Transverse colon (tissue), 4 donors: Measurements from ENCODE around the gene KAZN. TPM values are rescaled to one million over a fixed set of nuclear protein-coding genes. Genes with fewer than 3 reads are reported as not detected.

Experiments
- DNase-seq: peaks from one replicate; pipeline ENCODE4 v3.0.0-alpha.2; 2019
- H3K27ac ChIP-seq, 4 donors: fragments of 200-600 bp; sonication (generic); 2 replicates each; pipeline ENCODE4 v1.5.1; 2016 to 2018; ENCODE audit warnings: inconsistent platforms in 4 of 4
- H3K27me3 ChIP-seq: fragments of 200-600 bp; sonication (generic); 2 replicates; pipeline ENCODE4 v1.5.1; 2017; ENCODE audit warnings: inconsistent platforms
- H3K36me3 ChIP-seq, 4 donors: fragments of 200-600 bp; sonication (generic); 2 replicates each; pipeline ENCODE4 v1.5.1; 2017 to 2019; ENCODE audit warnings: inconsistent platforms in 4 of 4
- H3K4me1 ChIP-seq, 4 donors: fragments of 200-600 bp; sonication (generic); 2 replicates each; pipeline ENCODE4 v1.5.1; 2017 to 2020; ENCODE audit warnings: inconsistent platforms in 4 of 4
- H3K4me3 ChIP-seq, 4 donors: fragments of 200-600 bp; sonication (generic); 1 replicate in 1 of 4; 2 replicates in 3 of 4; pipeline versions ENCODE4 v1.5.1 to v1.6.1; 2017 to 2019; ENCODE audit warnings: inconsistent platforms in 4 of 4
- H3K9me3 ChIP-seq, 2 donors: fragments of 200-600 bp; sonication (generic); 2 replicates each; pipeline ENCODE4 v1.5.1; 2017 to 2019; ENCODE audit warnings: inconsistent platforms in 2 of 2
- CTCF ChIP-seq, 5 experiments: fragments of 200-600 bp in 3 of 5; fragments of 450-650 bp in 2 of 5; sonication (generic) in 3 of 5; IDR thresholded peaks; 1 replicate in 2 of 5; 2 replicates in 3 of 5; pipeline ENCODE4 v1.5.1; 2016 to 2017; ENCODE audit warnings: antibody characterized with exemption in 5 of 5, inconsistent platforms in 3 of 5, mild to moderate bottlenecking in 2 of 5, moderate library complexity in 1 of 5
- EP300 ChIP-seq: sonication (generic); formaldehyde crosslinking; IDR thresholded peaks from one replicate; pipeline ENCODE4 v1.6.1; 2017; ENCODE audit warnings: antibody characterized with exemption, low read depth
- POLR2A ChIP-seq: fragments of 450-650 bp; IDR thresholded peaks from one replicate; pipeline ENCODE4 v1.6.1; 2016; ENCODE audit warnings: antibody characterized with exemption, mild to moderate bottlenecking, moderate library complexity
- POLR2AphosphoS5 ChIP-seq, 3 donors: sonication (generic); formaldehyde crosslinking; IDR thresholded peaks; one replicate each; pipeline ENCODE4 v1.6.1; 2016; ENCODE audit warnings: antibody characterized with exemption in 3 of 3
- WGBS, 2 donors: methylation state at CpG; one replicate each; pipeline ENCODE4 v1.1.5; 2018; ENCODE audit warnings: low coverage in 1 of 2; 5-methylcytosine and 5-hydroxymethylcytosine counted together
- in situ Hi-C, 4 donors: fragments of 200-750 bp; cut with MboI; loops; one replicate each; pipeline versions ENCODE4 v1.15.0 to v1.15.1; 2017; ENCODE audit warnings: low sequenced_read_pairs in 3 of 4, low pct_ligation_motif_present in 1 of 4, low pct_unique_long_range_greater_than_20kb in 1 of 4
- intact Hi-C: fragments of 100-400 bp; cut with DNase I; formaldehyde crosslinking; loops from one replicate; pipeline ENCODE4 v1.15.1; 2023; ENCODE audit warnings: low total_unique reads
- total RNA-seq, 4 donors: library from RNA; depleted of rRNA; stranded (reverse); fragments of >200 nt; gene quantifications; one replicate each; pipeline ENCODE4 v1.1.0, GENCODE V29; 2016

Gene KAZN
- total RNA-seq, 4 donors from 2014 or later: 12.0 to 17.1 (median 16.2) TPM

GRCh38 chr1:14971221-14971620 is 372.7 kb downstream of the KAZN start:
- Histone ChIP-seq H3K27ac (no peak overlapping the region), H3K9me3 (no peaks in the 10 kb centered on the region), H3K4me3 (no peak overlapping the region), H3K27me3 (no peaks in the 10 kb centered on the region), H3K4me1 (peaks cover 0 to 7% (median 0%) of the 10 kb centered on the region in 4 donors), H3K36me3 (no peaks in the 10 kb centered on the region)
- DNase-seq: no peak
- TF ChIP-seq POLR2AphosphoS5 (IDR thresholded peaks at IDR 0.05) (no peak), EP300 (no peak), POLR2A (no peak), CTCF (IDR thresholded peaks at IDR 0.05) (no peak)
- intact Hi-C loops (no loop called here), in situ Hi-C loops (no loop called here)
- 71 to 89% methylated on average over 3 to 12 of the region's 12 CpGs for WGBS, 2 donors

- H3K4me3 ChIP-seq: no peak overlapping the region
- H3K27me3 ChIP-seq: no peaks in the 10 kb centered on the region
- DNase-seq: no peak
- H3K4me1 ChIP-seq: peaks cover 0 to 7% (median 0%) of the 10 kb centered on the region in 4 donors
- in situ Hi-C loops: no loop called here
- no peaks in the 10 kb centered on the region for H3K9me3 ChIP-seq
- H3K27ac ChIP-seq: no peak overlapping the region
- WGBS, 2 donors: 73% methylated on average over 7 of the region's 7 CpGs; no CpG with 5 or more reads in 1 of the 2 donors
- TF ChIP-seq POLR2AphosphoS5 (IDR thresholded peaks at IDR 0.05): no peak
- no peak for TF ChIP-seq EP300
- TF ChIP-seq CTCF (IDR thresholded peaks at IDR 0.05): no peak
- TF ChIP-seq POLR2A: no peak
- H3K36me3 ChIP-seq: no peaks in the 10 kb centered on the region
- intact Hi-C loops: no loop called here
Observed at GRCh38 chr1:14972107-14972506, 373.6 kb downstream of the KAZN start.

GRCh38 chr1:14973773-14974172 is 375.3 kb downstream of the KAZN start:
- no peak for DNase-seq
- H3K4me1 ChIP-seq: peaks cover 0 to 7% (median 0%) of the 10 kb centered on the region in 4 donors
- in situ Hi-C loops (no loop called here), intact Hi-C loops (no loop called here)
- TF ChIP-seq POLR2AphosphoS5 (IDR thresholded peaks at IDR 0.05) (no peak), CTCF (IDR thresholded peaks at IDR 0.05) (no peak), POLR2A (no peak), EP300 (no peak)
- H3K36me3 ChIP-seq: no peaks in the 10 kb centered on the region
- no peak overlapping the region for H3K4me3 ChIP-seq
- H3K9me3 ChIP-seq: no peaks in the 10 kb centered on the region
- no peaks in the 10 kb centered on the region for H3K27me3 ChIP-seq
- 76 to 86% methylated on average over 2 to 5 of the region's 5 CpGs for WGBS, 2 donors
- no peak overlapping the region for H3K27ac ChIP-seq

- TF ChIP-seq CTCF (IDR thresholded peaks at IDR 0.05) (no peak), POLR2A (no peak), POLR2AphosphoS5 (IDR thresholded peaks at IDR 0.05) (no peak), EP300 (no peak)
- peaks cover 0 to 7% (median 0%) of the 10 kb centered on the region in 4 donors for H3K4me1 ChIP-seq
- H3K27ac ChIP-seq: no peak overlapping the region
- DNase-seq: no peak
- WGBS, 2 donors: 15 to 64% methylated on average over 2 of the region's 2 CpGs
- no peaks in the 10 kb centered on the region for H3K27me3 ChIP-seq
- intact Hi-C loops: no loop called here
- in situ Hi-C loops: no loop called here
- H3K4me3 ChIP-seq: no peak overlapping the region
- H3K36me3 ChIP-seq: no peaks in the 10 kb centered on the region
- no peaks in the 10 kb centered on the region for H3K9me3 ChIP-seq
Observed at GRCh38 chr1:14974361-14974760, 375.9 kb downstream of the KAZN start.
